ENCODE data around the gene GLA. TPM values are rescaled to one million over a fixed set of nuclear protein-coding genes. Genes with fewer than 3 reads are reported as not detected.

The GLA gene
- total and polyA plus RNA-seq, 2 of the 8 experiments (the other 6 are each of a cell fraction or from before 2014, with no cell fraction given): 33.6 to 47.3 TPM

- TF ChIP-seq CTBP2 (IDR thresholded peaks at IDR 0.05; ENCODE audit: borderline replicate concordance, insufficient read depth, insufficient read length, low read length) (no peak), TAF7 (optimal IDR thresholded peaks at IDR 0.05; ENCODE audit: borderline replicate concordance, low read depth, low read length) (no peak)
These were observed 1.3 kb upstream of the GLA start (continued) for GRCh38 chrX:101409043-101409442.
